DMS 273 treated with DMSO at 0.1 percent for 48 hours (cell line): ENCODE data around the gene ANXA5.

Source experiments
- DNase-seq: peaks from one replicate; lab custom pipeline; 2025; lab: John Stamatoyannopoulos, UW

ANXA5 gene

DNA sequence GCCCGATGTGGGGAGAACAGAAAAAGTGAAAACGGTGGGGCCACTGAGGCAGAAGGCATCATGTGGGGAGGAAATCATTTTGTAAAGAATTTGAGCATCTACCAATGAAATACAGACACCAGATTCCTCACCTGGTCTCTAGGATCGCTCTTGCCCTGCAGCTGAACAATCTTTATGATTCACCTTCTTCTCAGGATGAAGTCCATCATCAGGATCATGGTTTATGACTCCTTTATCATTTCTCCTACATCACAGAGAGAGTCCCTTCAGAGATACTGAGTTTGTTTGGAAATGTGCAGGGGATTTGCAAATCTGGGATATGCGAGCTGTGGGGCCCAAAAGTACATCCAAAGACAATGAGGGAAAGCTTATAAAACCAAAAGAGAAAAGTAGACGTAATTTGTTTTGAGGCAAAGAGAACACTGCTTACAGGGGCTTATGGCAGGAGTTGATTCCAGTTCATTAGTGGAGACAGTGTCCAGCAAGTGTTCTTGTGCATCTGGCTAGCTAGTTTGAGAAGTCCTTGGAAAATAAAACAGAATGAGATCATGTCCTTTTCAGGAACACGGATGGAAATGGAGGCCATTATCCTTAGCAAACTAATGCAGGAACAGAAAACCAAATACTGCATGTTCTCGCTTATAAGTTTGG is 15.3 kb upstream of the ANXA5 start:
- no peak for DNase-seq

DNA sequence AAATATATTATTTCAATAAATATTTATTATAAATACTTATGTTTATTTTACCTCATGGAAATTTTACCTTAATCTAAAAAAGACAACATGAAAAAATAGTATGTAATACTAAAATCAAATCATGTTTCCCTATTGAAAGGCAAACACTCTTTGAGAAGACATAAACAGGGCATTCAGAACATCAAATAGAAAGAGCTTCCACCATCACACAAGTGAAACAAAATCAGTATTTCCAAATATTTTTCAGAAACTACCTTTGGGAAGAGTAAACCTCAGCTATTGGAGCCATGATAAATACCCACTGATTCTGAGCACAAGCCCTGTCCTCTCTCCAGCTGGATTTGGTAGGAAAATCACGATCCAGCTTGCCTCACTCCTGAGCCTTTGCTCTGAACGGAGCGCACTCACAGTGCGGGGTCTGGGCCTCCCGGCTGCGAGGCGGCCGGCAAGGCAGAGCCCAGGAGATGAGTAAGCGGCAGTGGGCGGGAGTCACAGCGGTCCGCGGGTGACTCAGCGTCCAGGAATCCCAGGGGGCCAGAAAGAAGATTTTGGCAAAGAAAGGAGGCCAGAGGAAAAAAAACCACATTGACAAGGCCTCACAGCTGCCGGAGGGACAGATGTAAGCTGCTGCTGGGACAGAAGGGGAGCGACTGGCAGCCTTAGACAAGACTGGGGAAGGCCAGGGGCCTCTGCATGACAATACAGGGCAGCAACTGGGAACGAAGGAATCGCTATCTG is 14.7 kb upstream of the ANXA5 start:
- DNase-seq = peak; percentile 21

DNA sequence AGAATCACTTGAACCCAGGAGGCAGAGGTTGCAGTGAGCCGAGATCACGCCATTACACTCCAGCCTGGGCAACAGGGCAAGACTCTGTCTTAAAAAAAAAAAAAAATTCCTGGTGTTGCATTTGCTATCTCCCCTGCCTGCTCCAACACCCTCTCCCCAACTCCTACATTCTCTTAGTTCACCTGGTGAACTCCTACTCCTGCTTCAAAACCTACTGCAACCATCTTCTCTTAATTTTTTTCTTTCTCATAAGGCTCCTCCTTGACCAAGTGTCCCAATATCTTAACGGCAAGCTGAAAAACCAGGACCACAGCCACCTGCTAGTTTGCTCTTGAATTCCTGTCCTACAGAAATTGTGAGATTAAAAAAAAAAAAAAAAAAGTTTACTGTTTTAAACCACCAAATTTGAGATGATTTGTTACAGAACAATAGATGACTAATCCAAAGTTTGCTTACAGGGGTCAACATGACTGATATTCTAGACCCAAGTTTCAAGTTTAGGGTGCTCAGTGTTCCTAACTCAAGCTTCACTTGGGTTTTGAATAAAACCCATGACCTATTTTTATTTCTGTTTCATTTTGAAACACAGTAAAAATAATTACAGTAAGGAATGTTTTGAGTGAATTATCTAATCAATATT is 13.1 kb upstream of the ANXA5 start:
- no peak for DNase-seq

DNA sequence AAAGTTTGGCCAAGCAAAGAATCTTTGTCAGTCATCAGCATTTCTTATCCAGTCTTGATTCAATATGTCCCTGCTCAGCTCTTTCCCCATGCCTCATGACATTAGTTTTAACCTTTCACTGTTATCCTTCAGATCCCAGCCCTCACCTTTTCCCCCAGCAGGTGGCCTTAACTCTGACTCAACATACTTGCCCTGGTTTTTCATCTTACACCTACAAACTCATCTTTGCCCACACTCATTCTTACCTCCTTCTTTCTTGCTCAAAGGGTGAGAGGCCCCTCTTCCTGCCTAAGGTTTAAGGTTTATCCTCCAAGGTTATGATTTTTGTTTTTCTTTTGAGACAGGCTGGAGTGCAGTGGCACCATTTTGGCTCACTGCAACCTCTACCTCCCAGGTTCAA is 10.6 kb upstream of the ANXA5 start:
- no peak for DNase-seq

DNA sequence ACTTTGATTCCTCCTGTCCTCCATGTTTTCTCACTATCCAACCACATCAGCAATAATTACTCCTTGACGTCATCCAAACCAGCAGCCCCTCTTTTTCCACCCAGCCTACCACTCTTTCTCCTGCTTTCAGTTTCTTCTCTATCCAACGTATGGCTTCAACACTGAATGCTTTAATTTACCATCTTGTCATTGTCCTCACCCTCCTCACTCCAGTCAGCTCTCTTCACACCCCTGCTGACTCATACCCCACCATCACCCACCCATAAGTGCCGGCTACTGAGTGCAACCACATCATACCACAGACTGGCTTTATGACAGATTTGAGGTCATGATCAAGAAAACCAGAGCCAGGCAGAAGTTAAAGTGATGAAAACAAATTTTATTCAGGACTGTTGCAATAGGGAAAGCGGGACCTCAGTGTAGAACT is 9.8 kb upstream of the ANXA5 start:
- DNase-seq = no peak

DNA sequence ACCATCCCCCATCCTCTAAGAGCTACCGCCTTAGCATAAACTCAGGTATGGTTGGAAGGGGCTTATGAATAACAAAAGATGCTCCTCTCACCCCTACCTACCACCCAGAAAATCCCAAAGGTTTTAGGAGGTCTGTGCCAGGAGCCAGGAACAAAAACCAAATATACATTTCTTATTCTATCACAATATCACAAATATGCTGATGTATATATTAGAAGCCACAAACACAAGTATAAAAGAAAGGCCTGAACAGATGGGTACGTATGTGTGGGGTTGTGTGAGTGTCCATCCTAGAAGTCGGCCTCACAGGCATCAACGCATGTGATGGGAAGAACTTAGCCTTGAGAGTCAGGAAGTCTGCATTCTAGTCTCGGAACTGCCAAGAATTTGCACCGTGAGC is 8.7 kb upstream of the ANXA5 start:
- DNase-seq = no peak

DNA sequence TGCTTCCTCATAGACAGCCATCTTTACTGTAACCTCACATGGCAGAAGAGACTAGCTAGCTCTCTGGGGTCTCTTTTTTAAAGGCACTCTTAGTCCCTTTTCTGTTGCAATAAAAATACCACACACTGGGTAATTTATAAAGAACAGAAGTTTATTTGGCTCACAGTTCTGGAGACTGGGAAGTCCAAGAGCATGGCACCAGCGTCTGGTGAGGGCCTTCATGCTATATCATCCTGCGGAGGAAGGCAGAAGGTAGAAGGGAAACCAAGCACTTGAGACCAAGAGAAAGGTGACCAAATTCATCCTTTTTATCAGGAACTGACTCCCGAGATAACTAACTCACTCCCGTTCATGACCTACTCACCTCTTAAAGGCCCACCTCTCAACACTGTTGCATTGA is 5.4 kb upstream of the ANXA5 start:
- DNase-seq = no peak

DNA sequence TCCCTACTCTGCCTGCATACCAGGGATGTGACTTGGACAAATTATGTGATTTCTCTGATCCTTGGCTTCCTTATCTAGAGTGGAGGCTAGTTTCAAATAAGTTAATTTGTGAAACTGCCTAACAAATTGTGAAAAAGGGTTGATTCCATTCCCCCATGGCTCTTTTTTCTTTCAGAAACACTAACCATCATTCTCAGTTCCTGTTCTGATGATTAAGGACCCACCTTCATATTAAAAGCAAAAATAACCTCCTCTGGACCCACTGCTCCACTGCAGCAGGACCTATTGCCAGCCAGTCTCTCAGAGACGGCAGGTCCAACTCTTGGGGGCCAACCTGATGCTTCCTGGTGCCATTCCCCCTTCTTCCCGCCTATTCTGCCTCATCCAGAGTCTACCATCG is 4.5 kb upstream of the ANXA5 start:
- no peak for DNase-seq

DNA sequence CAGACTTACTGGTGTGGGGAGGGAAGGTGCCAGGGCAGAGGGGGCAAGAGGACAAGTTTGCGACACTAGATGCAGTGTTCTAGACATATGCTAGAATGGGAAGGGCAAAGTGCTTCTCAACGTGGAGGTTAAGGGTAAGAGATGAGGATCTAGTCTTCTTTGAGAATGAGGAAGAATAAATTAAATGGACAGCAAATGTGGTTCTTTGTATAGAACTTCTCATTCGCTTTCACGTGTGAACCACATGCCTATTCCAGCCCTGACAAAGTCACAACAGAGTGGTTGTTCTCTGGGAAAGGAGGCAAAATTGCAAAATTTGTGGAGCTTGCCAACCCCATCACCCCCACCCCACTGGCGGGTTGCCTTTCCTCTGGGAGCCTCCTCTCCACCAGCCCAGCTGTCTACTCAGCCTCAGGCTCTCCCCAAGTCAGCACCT is 1.5 kb upstream of the ANXA5 start:
- DNase-seq = no peak

DNA sequence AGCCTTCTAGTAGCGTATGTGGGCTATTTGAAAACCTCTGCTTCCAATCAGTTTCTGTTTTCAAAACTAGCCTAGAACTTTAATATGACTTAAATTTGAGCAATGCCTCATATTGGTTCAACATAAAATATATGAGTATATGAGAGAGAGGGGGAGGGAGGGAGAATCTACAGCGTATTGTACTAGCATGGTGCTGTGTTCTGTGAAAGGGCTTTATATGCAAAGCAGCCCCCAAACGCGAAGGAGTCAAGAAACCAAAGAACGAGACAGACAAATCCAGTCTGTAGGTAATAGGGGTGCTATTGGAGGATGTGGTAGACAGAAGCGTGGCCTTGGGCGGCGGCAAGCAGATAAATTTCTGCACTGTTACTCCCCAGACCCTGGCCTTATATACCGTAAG is 784 bp upstream of the ANXA5 start:
- no peak for DNase-seq

DNA sequence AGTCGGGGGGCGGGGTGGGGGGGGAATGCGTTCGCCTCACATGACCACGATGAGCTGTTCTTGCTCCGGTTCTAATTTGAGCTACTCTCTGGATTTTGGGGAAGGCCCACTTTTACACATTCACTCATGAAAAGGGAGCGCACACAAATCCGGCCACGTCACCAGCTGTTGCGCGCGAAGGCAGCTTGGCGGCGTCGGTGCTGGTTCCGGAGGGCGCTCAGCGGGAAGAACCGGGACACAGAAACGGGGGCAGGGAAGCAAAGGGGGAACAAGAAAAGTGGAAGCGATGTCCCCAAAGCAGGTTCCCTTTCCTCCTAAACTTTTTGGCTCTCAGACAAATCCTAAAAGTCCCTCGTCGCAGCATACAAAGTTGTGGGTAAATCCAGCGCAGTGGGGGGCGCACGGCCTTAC is 605 bp downstream of the ANXA5 start:
- DNase-seq = peak; percentile 0

DNA sequence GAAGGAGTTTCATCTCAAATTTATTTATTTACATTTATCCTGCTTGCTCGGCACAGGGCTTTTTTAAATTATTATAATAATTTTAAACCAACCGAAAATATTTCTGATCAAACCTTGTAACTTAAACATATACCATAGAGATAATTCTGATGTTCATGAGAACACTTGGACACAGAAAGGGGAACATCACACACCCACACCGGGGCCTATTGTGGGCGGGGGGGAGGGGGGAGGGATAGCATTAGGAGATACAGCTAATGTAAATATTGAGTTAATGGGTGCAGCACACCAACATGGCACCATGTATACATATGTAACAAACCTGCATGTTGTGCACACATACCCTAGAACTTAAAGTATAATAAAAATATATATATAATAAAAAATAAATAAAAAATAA is 2.9 kb downstream of the ANXA5 start:
- no peak for DNase-seq

DNA sequence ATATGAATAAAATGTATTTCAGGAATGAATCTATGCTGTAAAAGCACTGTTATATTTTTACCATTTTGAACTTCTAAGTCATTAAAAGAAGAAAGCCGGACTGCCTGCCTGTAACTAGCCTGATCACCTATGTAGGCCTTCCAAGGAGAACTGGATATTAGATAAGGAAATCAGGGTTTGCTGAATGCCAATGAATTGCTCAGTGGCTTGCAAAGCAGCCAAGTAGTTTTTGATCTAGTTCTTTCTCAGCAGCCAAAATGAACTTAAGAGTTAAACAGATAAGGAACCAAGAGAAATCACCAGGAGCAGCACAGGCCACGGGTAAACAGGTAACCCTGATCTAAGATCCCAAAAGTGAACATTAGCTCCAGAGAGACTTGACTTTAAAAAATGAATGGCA is 3.3 kb downstream of the ANXA5 start:
- DNase-seq = no peak

DNA sequence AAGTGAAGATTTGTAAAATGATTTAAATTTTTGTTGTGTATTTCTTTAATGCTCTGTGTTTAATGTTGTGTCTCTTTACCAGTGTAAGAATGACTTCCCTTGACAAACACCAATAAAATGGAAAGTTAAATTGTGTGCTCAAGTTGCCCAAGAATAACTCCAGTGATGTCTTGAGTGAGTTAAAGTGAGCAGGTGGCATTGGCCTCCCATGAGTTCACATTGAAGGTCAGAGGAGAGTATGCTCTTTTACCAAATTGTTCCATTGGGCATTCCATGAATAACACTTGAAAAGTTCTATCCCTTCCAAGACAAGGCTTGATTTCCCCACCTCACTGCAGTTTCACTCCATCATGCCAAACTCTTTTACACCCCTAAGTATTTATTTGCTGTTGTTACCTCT is 4.5 kb downstream of the ANXA5 start:
- no peak for DNase-seq

DNA sequence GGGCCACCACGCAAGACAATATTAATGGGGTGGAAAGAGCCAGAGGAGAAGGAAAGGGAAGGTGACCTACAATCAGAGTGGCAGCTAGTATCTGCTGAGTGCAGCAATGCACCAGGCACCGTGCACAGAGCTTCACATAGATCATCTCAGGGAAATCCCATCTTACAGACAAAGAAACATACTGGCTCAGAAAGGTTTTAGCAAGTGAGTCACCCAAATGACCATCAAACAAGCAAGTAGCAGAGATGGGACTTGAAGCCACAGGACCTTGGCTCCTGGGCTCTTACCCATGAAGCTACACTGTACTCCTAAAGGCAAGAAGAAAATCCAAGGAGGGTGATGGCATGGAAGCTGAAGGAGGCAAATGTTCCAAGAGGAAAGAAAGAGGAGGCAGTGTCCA is 6.8 kb downstream of the ANXA5 start:
- DNase-seq = no peak

DNA sequence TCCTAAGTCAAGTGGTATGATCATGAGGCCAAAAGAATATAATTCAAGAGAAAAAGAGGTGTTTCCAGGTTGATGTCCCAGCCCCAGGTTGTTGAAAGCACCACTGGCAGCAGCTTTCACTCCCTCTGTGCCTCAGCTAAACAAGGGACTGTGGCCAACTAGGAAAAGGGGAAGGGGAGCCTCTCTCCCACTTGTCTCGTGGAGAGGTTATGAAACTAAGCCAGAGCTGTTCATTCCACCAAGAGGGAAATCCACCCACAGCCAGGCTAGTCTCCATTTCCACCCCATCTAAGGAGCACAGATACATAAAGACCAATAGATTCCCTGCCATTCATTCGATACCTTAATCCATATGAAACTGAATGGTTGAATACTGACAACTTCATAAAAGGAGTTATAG is 8.1 kb downstream of the ANXA5 start:
- DNase-seq = no peak

DNA sequence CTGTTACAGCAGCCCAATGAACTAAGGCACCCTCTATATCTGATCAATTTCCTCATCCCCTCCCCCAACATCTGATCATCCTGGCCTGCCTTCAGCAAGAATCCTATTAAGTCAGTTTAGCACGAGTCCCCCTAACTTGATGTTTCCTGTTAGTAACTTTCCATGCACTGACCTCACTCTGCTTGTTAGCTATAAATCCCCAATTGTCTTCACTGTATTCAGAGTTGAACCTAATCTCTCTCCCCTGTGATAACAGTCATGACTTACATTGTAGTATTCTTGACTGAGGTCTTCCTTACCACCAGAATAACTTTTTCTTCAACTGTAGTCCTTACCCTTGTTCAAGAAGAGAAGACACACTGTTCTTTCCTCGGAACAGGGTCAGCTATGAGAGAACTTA is 8.5 kb downstream of the ANXA5 start:
- no peak for DNase-seq

DNA sequence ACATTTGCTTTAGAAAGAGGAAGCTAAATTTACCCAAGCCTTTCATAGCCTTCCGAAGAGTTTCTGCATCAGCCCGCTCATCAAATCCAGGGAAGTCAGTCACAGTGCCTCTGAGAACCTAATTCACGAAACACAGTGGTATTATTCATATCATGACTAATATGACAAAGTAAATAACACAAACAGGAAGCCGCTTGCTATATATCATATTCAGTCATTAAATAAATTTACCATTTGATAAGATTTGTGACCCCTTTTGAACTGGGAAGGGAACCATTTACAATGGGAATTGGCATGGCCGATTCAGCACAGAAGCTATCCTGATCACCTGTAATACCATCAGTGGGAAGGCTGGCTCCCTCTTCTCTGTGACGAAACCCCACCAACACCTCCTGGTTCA is 10.5 kb downstream of the ANXA5 start:
- DNase-seq = no peak

DNA sequence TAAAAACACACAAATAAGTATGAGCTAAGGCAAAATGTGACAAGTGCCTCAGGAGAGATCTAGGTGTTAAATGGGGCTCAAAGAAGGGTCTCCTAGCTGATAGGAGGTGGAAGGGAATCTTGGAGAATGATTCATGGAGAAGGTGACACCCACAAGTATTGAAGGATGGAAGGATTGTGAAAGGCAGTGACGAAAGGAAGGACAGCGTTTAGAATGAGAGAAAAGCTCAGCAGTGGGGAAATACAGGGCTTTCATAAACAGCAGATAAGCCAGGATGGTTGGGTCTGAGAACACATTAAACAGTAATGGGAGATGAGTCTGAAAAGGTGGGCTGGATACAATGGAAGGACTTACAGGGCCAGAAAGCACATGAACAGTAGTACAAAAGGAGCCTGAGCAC is 11.5 kb downstream of the ANXA5 start:
- DNase-seq = no peak

DNA sequence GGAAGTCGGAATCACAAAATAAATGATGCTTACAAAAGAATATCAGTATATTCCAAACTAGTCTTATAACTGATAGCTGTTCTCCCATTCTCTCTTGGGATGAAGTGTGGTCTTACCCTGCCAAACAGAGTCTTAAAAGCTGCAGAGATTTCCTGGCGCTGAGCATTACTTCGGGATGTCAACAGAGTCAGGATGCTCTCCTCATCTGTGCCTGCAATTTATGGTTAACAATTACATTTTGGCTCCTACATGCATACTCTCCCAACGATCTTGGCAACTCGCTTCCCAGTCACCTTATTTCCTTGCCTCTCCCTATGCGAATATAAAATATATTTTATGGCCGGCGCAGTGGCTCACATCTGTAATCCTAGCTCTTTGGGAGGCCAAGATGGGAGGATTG is 12.2 kb downstream of the ANXA5 start:
- no peak for DNase-seq

DNA sequence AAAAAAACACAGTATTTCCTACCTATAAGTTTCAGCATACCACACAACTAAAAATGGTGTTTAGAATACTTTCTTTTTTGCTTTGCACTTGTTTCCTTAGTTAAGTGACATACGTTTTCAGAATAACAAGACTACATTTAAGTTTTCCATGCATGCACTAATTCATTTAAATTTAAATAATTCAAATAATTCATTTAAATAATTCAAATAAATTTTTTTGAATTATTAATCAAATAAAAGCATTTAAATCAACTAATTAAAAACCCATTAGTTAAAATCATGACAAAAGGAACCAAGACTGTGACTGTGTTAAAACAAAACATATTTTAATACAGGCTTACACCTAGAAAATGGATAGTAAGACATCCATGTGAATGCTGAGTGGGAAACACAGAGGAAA is 12.8 kb downstream of the ANXA5 start:
- no peak for DNase-seq

DNA sequence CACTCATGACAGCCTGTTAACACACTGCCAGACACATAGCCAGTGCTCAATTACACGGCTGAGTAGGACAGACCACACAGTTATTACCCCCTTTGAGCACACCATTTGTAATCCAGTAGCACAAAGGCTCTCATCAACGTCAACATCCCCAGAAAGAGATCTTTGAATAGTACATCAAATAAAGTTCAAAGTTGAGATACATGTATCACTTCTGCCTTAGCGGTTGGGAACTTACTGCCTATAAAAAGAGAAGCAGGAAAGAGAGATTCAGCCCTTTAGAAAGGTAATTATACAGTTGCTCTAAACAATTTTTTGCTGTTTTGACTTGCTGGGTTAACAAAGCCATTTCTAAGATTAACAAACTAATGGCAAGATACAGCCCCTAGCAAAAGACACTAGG is 16.2 kb downstream of the ANXA5 start:
- DNase-seq = no peak

DNA sequence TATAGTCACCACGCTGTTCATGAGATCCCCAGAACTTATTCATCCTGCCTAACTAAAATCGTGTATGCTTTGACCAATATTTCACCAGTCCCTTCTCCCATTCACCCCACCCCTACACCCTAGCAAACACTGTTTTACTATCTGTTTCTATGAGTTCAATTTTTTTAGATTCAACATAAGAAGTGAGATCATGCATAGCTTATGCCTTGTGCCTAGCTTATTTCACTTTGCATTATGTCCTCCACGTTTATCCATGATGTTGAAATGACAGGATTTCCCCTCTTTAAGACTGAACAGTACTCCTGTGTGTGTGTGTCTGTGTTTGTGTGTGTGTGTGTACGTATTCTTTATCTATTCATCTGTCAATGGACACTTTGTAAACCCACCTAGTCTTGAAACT is 16.8 kb downstream of the ANXA5 start:
- no peak for DNase-seq

DNA sequence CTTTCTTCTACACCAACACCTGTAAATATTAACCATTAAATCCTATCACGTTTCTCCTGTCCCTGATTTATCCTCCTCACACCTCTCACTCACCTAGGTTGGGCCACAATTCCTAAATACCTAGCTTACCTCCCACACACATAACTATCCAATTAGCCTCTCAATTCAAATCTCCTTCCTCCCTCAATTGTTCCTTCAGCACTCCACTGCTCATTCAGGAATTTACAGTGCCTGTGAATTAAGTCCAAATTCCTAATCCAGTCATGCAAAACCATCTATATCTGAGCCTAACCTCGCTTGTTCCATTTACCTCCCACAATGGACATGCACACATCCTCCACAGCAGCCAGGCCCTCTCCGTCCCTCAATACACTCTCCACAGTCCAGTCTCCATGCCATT is 17.5 kb downstream of the ANXA5 start:
- DNase-seq = no peak
